Right ventricle myocardium superior (tissue), 1 donor: ENCODE measurements around the gene CYP2U1. TPM values are rescaled to one million over a fixed set of nuclear protein-coding genes. Genes with fewer than 3 reads are reported as not detected.

Source experiments
- ATAC-seq: fragments of 200-7000 bp; cut with Tn5 transposase; one replicate; pipeline ENCODE4 v1.9.1; 2020; ENCODE audit warnings: mild to moderate bottlenecking; ENCODE audit not compliant: poor library complexity
- DNase-seq: peaks from one replicate; pipeline ENCODE4 v3.0.0-alpha.2; 2020
- intact Hi-C: fragments of 100-400 bp; cut with DNase I; formaldehyde crosslinking; loops from one replicate; pipeline ENCODE4 v1.11.2; 2022
- total RNA-seq: library from RNA; stranded (reverse); fragmentation: NEBNext Ultra II Directional; extraction: Animal tissue kit (Norgen Biotek cat#: 25700); gene quantifications from one replicate; pipeline ENCODE4 v1.2.1, GENCODE V29; 2021
- donor health status: DM: no; HTN: yes; CAD: no; lungs with severe emphysema.

CYP2U1 gene
- total RNA-seq, 1 donor from 2014 or later, result 6.5 TPM

DNA sequence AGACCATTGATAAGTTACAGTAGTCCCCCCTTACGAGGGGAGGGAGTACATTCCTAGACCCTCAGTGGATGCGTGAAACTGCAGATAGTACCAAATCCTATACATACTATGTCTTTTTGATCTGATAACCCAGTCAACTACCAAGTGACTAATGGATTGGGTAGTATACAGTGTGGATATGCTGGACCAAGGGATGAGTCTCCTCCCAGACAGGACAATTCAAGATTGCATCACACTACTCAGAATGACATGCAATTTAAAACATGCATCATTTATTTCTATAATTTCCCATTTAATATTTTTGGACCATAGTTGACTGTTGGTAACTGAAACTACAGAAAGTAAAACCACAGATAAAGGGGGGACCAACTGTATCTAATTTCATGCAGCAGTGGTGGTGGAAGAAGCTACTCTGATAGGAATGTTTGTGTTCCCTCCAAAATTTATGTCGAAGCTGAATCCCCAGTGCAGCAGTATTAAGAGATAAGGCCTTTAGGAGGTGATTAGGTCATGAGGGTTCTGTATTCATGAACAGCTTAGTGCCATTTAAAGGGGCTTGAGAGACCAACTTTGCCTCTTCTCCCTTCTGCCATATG is 70.3 kb downstream of the CYP2U1 start:
- DNase-seq (no peak), ATAC-seq (no peak)
- intact Hi-C loops, result no loop called here

Other genes with a start within 250 kb of the CYP2U1 start
- 7.8 TPM for gene PAPSS1, start 211.3 kb upstream of the CYP2U1 start, total RNA-seq
- gene SGMS2, start 106.6 kb upstream of the CYP2U1 start, total RNA-seq, result 18.5 TPM
- gene HADH, start 58.3 kb downstream of the CYP2U1 start, total RNA-seq, result 249 TPM
- 0.51 TPM for gene LEF1, start 237.4 kb downstream of the CYP2U1 start, total RNA-seq